Hematopoietic multipotent progenitor cell treated with erythropoietin and hydrocortisone succinate and interleukin-3 and kit ligand, for 15 days (in vitro differentiated cells): Measurements from ENCODE around the gene PLA2G15.

Source experiments
- DNase-seq: peaks from one replicate; pipeline ENCODE4 v3.0.0-alpha.2; 2015; ENCODE audit warnings: low spot score

PLA2G15 gene

DNA sequence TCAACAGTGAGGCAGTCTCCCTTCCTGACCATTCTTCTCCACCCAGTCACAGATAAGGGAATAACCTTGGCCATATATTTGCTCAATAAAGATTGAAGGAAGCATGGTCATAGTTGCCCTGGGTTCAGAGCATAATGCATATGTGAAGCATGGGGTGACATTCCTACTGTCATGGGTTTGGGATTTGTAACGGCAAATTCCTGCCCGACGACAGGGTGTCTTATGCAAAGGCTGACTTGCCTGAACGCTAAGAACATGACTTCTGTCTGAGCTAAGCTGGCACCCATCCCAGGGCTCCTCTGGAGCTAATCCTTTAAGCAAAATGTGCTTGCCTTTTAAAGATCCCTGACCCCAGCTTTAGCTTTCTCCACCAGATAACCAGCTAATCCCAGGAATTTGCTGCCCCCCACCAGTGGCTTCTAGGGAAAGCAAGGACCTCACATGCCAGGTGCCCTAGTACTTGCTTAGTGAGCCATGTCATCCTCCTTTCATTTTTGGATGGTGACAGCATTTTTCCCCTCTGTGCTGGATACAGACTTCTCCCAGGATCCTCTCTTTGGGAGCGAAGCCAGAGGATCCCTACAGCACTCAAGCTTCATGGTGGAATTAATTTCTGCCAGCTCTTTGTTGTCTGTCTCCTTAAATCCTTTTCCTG lies 53.9 kb downstream of the PLA2G15 start:
- DNase-seq = no peak

GRCh38 chr16:68299571-68300453 lies 54.6 kb downstream of the PLA2G15 start:
- DNase-seq = no peak

DNA sequence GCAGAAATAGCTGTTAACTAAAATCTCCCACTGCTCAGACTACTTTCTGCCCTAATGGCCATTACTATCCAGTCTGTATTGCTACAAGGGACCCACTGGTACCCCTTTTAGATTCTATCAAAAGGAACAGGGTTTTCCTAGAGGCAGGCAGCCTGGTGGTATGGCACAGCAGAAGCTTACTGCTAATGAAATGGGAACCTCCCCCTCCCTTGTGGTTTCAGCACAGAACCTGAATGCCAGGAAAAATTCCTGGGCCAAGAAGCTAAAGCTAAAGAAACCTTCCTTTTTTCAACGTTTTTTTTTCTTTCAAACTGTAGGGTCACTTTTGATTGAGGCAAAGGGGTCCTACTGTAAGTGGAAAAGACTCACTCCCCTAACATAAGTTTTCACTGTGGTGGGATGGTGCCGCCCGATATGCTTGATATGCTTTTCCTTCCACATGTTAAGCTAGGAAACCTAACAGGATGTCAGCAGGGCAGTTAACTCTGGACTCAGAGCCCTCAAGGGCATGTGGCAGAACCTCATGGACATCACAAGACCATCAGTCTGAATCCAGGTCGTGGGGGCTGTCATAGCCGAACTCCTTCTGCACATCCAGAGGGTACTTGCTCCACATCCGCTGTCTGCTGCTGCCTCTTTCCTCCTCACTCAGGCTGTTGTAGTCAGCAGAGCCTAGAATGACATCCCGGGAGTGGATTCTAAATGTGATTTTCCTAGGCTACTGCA lies 55.7 kb downstream of the PLA2G15 start:
- no peak for DNase-seq

- DNase-seq = no peak
These were observed 61.5 kb downstream of the PLA2G15 start for GRCh38 chr16:68306633-68307032.

GRCh38 chr16:68309799-68310198 lies 64.6 kb downstream of the PLA2G15 start:
- no peak for DNase-seq

DNA sequence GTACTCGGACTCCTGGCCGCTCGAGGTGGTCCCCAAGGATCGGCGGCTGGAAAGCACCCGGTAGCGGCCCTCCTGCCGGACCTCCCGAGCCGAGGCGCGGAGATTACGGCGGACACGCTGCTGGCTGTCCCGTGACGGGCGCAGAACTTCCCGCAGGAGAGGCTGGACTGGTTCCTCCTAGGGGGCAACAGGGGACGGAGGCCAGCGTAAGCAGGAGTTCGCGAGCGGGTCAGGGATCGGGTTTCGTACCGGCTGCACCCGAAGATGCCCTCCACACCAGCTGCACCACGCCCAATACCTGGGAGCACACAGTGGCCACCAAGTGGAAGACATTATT lies 65.2 kb downstream of the PLA2G15 start:
- DNase-seq = no peak
